Esophagus squamous epithelium (tissue), 5 donors: ENCODE results near the gene PDE6B. TPM values are rescaled to one million over a fixed set of nuclear protein-coding genes. Genes with fewer than 3 reads are reported as not detected.

ENCODE experiments used
- DNase-seq: peaks from one replicate; lab custom pipeline; 2025; lab: John Stamatoyannopoulos, UW
- H3K27ac ChIP-seq, 4 donors: fragments of 200-600 bp; sonication (generic); one replicate each; pipeline ENCODE4 v1.5.1; 2016 to 2019; ENCODE audit warnings: mild to moderate bottlenecking in 1 of 4
- H3K27me3 ChIP-seq, 4 donors: fragments of 200-600 bp; sonication (generic); 1 replicate in 3 of 4; 2 replicates in 1 of 4; pipeline versions ENCODE4 v1.5.1 to v1.6.0; 2017 to 2021; ENCODE audit warnings: antibody characterized with exemption in 1 of 4
- H3K36me3 ChIP-seq, 3 donors: fragments of 200-600 bp; sonication (generic); one replicate each; pipeline ENCODE4 v1.5.1; 2016 to 2019
- H3K4me1 ChIP-seq, 3 donors: fragments of 200-600 bp; sonication (generic); one replicate each; pipeline ENCODE4 v1.5.1; 2017 to 2019
- H3K4me3 ChIP-seq, 4 donors: fragments of 200-600 bp; sonication (generic); 1 replicate in 3 of 4; 2 replicates in 1 of 4; pipeline ENCODE4 v1.5.1; 2016 to 2019; ENCODE audit warnings: mild to moderate bottlenecking in 2 of 4, moderate library complexity in 1 of 4
- H3K9me3 ChIP-seq, 3 donors: fragments of 200-600 bp; sonication (generic); one replicate each; pipeline ENCODE4 v1.5.1; 2016 to 2019
- POLR2A ChIP-seq, 4 donors: fragments of 450-650 bp; IDR thresholded peaks; one replicate each; pipeline ENCODE4 v1.6.1; 2017; ENCODE audit warnings: antibody characterized with exemption in 4 of 4, mild to moderate bottlenecking in 4 of 4, moderate library complexity in 3 of 4
- WGBS, 2 donors: methylation state at CpG; one replicate each; pipeline ENCODE4 v1.1.5; 2018; 5-methylcytosine and 5-hydroxymethylcytosine counted together
- intact Hi-C: fragments of 100-400 bp; cut with DNase I; formaldehyde crosslinking; loops from one replicate; pipeline ENCODE4 v1.15.0; 2022
- total RNA-seq, 4 donors: library from RNA; depleted of rRNA; stranded (reverse); fragments of >200 nt; gene quantifications; one replicate each; pipeline ENCODE4 v1.1.0, GENCODE V29; 2016
- TF ChIP-seq, protein P1 (sequence below), 6 experiments: fragments of 450-650 bp in 4 of 6; fragments of 200-600 bp in 2 of 6; sonication (generic) in 2 of 6; IDR thresholded peaks; one replicate each; pipeline ENCODE4 v1.5.1; 2016 to 2019; ENCODE audit warnings: antibody characterized with exemption in 6 of 6, mild to moderate bottlenecking in 4 of 6, moderate library complexity in 4 of 6
- donor health status: DM: yes; HTN: yes; CAD: no.

PDE6B gene
- total RNA-seq, 4 donors from 2014 or later, result 0.19 to 4.4 (median 1.7) TPM

DNA sequence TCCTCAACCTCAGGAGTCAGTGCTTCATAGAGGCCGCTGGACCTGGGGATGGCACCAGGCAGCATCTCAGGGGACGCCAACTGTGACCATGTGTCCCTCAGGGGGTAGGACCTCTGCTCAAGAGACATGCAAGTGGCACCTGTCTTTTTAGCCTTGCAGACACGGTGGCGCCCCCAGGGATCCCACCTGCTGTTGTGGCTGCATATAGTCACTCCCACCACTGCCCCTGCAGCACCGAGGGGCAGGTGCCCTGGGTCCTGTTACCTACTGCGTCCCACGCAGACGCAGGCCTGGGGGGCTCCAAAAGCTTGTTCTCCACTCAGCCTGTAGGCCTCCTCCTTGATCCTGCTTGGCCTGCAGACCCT is 51.5 kb downstream of the PDE6B start:
- Histone ChIP-seq H3K36me3 (peaks cover 4 to 12% (median 11%) of the 10 kb centered on the region in 3 donors), H3K27ac (peak overlapping the region in 2 of 4 donors; percentile 56 to 66), H3K4me1 (peaks cover 35 to 78% (median 38%) of the 10 kb centered on the region in 3 donors), H3K4me3 (no peak overlapping the region), H3K9me3 (no peaks in the 10 kb centered on the region), H3K27me3 (no peaks in the 10 kb centered on the region)
- intact Hi-C loops, result no loop called here
- no peak for TF ChIP-seq POLR2A (IDR thresholded peaks at IDR 0.05)
- TF ChIP-seq, protein P1, sequence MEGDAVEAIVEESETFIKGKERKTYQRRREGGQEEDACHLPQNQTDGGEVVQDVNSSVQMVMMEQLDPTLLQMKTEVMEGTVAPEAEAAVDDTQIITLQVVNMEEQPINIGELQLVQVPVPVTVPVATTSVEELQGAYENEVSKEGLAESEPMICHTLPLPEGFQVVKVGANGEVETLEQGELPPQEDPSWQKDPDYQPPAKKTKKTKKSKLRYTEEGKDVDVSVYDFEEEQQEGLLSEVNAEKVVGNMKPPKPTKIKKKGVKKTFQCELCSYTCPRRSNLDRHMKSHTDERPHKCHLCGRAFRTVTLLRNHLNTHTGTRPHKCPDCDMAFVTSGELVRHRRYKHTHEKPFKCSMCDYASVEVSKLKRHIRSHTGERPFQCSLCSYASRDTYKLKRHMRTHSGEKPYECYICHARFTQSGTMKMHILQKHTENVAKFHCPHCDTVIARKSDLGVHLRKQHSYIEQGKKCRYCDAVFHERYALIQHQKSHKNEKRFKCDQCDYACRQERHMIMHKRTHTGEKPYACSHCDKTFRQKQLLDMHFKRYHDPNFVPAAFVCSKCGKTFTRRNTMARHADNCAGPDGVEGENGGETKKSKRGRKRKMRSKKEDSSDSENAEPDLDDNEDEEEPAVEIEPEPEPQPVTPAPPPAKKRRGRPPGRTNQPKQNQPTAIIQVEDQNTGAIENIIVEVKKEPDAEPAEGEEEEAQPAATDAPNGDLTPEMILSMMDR (IDR thresholded peaks at IDR 0.05), result no peak
- DNase-seq, result no peak
- WGBS, 2 donors, result 80% methylated on average over 1 of the region's 8 CpGs; no CpG with 5 or more reads in 1 of the 2 donors

DNA sequence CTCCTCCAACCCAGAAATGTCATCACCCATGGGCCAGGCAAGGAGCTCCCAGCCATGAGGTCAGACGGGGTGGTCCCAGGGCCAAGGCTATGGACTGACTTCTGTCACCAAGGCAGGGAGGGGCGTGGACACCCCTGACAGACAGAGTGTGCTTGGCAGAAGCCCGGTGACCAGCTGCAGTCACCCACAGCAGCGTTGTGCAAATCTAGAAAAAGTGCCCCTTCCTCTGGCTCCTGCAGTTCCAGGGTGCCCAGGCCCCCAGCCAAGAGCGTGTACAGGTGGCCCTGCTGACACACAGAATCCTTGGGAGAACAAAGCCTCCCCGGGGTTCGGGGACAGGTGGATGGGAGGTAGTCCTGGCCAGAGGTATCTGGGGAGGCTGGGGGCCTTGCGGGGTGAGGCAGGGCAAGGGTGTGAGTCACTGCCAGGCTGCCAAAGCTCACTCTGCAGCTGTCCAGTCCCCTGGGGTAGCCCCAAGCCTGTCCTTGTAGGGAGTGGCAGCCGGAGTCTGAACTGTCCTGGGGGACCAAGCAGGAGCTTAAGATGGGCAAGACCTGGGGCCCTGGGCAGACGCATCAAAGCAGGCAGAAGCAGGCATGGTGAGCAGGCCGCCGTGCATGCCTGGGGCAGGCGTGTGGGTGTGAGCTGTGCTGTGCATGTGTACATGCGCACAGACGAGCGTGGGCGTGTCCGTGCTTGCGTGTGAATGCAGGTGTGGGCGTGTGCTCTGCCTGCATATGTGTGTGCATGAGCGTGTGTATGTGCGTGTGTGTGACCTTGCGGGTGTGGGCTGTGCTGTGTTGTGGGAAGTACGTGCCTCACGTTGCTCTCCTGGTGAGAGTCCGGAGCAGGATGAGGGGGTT is 52.3 kb downstream of the PDE6B start:
- Histone ChIP-seq H3K4me1 (peaks cover 40 to 79% (median 44%) of the 10 kb centered on the region in 3 donors), H3K27me3 (no peaks in the 10 kb centered on the region), H3K36me3 (peaks cover 0 to 4% (median 3%) of the 10 kb centered on the region in 3 donors), H3K9me3 (no peaks in the 10 kb centered on the region), H3K27ac (peak overlapping the region in 3 of 4 donors; percentile 56 to 66 (median 63)), H3K4me3 (no peak overlapping the region)
- intact Hi-C loops, result no loop called here
- TF ChIP-seq POLR2A (IDR thresholded peaks at IDR 0.05), result no peak
- TF ChIP-seq, protein P1 (IDR thresholded peaks at IDR 0.05), result no peak
- 37 to 57% methylated on average over 13 to 17 of the region's 26 CpGs for WGBS, 2 donors
- DNase-seq, result no peak

DNA sequence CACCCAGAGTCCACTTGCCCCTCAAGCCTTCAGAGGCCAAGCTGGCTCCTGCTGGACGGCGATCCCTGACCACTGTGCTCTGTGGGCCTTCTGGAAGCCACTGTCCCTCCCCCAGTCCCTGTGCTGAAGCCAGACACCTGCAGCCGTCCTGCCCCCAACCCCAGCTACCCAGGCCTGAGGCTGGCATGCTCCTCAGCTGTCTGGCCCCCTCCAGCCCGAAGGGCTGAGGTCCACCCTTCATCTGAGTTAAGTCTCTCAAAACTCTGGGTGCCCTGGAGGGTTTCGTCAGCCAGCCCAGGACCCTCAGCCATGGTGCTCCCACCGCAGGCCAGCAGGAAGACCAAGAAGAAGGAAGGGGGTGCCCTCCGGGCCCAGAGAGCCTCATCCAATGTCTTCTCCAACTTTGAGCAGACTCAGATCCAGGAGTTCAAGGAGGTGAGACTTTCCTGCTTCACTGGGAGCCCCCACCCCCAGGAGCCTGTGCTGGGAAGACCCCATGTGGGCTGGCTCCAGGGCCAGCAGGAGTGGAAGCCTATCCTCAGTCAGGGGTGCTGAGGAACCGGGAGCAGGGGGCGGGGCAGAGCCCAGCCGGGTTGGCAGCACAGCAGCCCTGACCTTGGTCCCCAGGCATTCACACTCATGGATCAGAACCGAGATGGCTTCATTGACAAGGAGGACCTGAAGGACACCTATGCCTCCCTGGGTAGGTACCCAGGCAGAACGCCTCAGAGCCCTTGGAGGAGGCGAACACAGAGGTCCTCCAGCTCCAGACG is 53.1 kb downstream of the PDE6B start:
- intact Hi-C loops, result no loop called here
- Histone ChIP-seq H3K36me3 (no peaks in the 10 kb centered on the region), H3K9me3 (no peaks in the 10 kb centered on the region), H3K4me1 (peaks cover 34 to 79% (median 40%) of the 10 kb centered on the region in 3 donors), H3K27me3 (no peaks in the 10 kb centered on the region), H3K4me3 (no peak overlapping the region), H3K27ac (peak overlapping the region in 3 of 4 donors; percentile 35 to 66 (median 63))
- TF ChIP-seq, protein P1 (IDR thresholded peaks at IDR 0.05), result no peak
- TF ChIP-seq POLR2A (IDR thresholded peaks at IDR 0.05), result no peak
- no peak for DNase-seq
- WGBS, 2 donors, result 47 to 90% methylated on average over 2 to 4 of the region's 14 CpGs

DNA sequence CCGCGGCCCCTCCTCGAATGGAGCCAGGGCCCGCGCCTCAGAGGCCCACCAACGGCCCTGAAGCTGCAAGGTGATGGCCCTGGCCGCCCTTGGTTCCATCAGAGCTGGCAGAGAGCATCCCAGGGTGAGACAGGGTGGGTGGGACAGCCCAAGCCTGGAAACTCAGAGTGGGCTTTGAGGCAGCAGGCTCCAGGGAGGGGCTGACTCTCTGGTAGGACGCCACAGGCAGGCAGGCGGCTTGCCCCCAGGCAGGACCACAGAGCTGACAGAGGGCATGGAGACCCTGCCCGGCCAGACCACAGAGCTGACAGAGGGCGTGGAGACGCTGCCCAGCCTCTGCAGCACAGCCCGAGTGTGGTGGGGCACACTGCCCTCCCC is 53.7 kb downstream of the PDE6B start:
- no peaks in the 10 kb centered on the region for H3K27me3 ChIP-seq
- H3K9me3 ChIP-seq, result no peaks in the 10 kb centered on the region
- H3K4me3 ChIP-seq, result no peak overlapping the region
- TF ChIP-seq, protein P1 (IDR thresholded peaks at IDR 0.05), result no peak
- TF ChIP-seq POLR2A (IDR thresholded peaks at IDR 0.05), result no peak
- no peaks in the 10 kb centered on the region for H3K36me3 ChIP-seq
- 85% methylated on average over 4 of the region's 13 CpGs; no CpG with 5 or more reads in 1 of the 2 donors for WGBS, 2 donors
- no peak for DNase-seq
- peaks cover 36 to 82% (median 41%) of the 10 kb centered on the region in 3 donors for H3K4me1 ChIP-seq
- H3K27ac ChIP-seq, result no peak overlapping the region
- intact Hi-C loops, result no loop called here
